ENCODE measurements around the gene STAM2. TPM values are rescaled to one million over a fixed set of nuclear protein-coding genes. Genes with fewer than 3 reads are reported as not detected.
"Not testable (repeated sequence)": the region's sequence is repeated elsewhere in the genome, so short reads cannot be mapped to it uniquely, and the experiment has no call there.

Gene STAM2
- total RNA-seq, 1 experiment from 2014 or later, result 16.0 TPM

- BruUV-seq (replicated peaks), result no TSS peak
- CTCF ChIA-PET, result no interaction called here
Observed at GRCh38 chr2:152183401-152184073, 8.0 kb upstream of the STAM2 start.

GRCh38 chr2:152177667-152178066, 2.1 kb upstream of the STAM2 start:
- CTCF ChIA-PET, result interaction anchor here (0.7 kb wide), 1 partner anchor 552 kb away, joined by 3 read pairs; no protein-coding TSS in a partner anchor
- POLR2A ChIA-PET (ENCODE audit: unreplicated experiment), result not testable (repeated sequence)

More at GRCh38 chr2:152183401-152184073, 8.0 kb upstream of the STAM2 start:
- H3K36me3 ChIP-seq (ENCODE audit: low read depth), result no peaks in the 10 kb centered on the region
- TF ChIP-seq CTCF (conservative IDR thresholded peaks at IDR 0.05) (no peak), EZH2 (IDR thresholded peaks at IDR 0.05; ENCODE audit: low read depth) (no peak)
- H3K27me3 ChIP-seq (ENCODE audit: insufficient read depth, low read depth), result no peaks in the 10 kb centered on the region
- peaks cover 3% of the 10 kb centered on the region; the same call in 1 of the 2 replicates for H3F3A ChIP-seq (ENCODE audit: insufficient read depth, low read depth)
- H3K4me2 ChIP-seq, result no peak overlapping the region
- DNase-seq, result no peak
- no peaks in the 10 kb centered on the region for H3K9me2 ChIP-seq (ENCODE audit: insufficient read depth)
- no peak overlapping the region for H3K4me3 ChIP-seq
- no peaks in the 10 kb centered on the region for H3K79me2 ChIP-seq (ENCODE audit: low read depth)
- POLR2A ChIA-PET (ENCODE audit: unreplicated experiment), result no interaction called here
- H4K20me1 ChIP-seq (ENCODE audit: insufficient read depth), result no peaks in the 10 kb centered on the region
- no peaks in the 10 kb centered on the region; the same call in 1 of the 2 replicates for H3K9me3 ChIP-seq (ENCODE audit: insufficient read depth, low read depth)
- no peak overlapping the region for H2AFZ ChIP-seq
- no peaks in the 10 kb centered on the region for H3K4me1 ChIP-seq (replicated peaks; ENCODE audit: insufficient read depth)
- intact Hi-C loops (cut with micrococcal nuclease; ENCODE audit: unreplicated experiment), result no loop called here
- H3K27ac ChIP-seq, result no peak overlapping the region

GRCh38 chr2:152176113-152176714, 651 bp upstream of the STAM2 start:
- peak overlapping the region; percentile 83 for H3K4me3 ChIP-seq
- H3F3A ChIP-seq (ENCODE audit: insufficient read depth, low read depth), result no peaks in the 10 kb centered on the region
- no peaks in the 10 kb centered on the region for H3K27me3 ChIP-seq (ENCODE audit: insufficient read depth, low read depth)
- ChIA-PET POLR2A (ENCODE audit: unreplicated experiment) (interaction anchor here (0.6 kb wide), 1 partner anchor 460 kb away, joined by 4 read pairs; no protein-coding TSS in a partner anchor), CTCF (interaction anchor here (0.5 to 1.1 kb wide), 3 partner anchors 18 to 541 kb away, joined by 3 to 5 read pairs (median 3); partner anchors contain the start of gene PRPF40A)
- H3K4me1 ChIP-seq (replicated peaks; ENCODE audit: insufficient read depth), result peaks cover 22% of the 10 kb centered on the region
- H4K20me1 ChIP-seq (ENCODE audit: insufficient read depth), result no peaks in the 10 kb centered on the region
- DNase-seq, result peak in 1 of 2 experiments; percentile 42
- peaks cover 35% of the 10 kb centered on the region for H3K79me2 ChIP-seq (ENCODE audit: low read depth)
- peak overlapping the region; percentile 88 for H3K4me2 ChIP-seq
- no peaks in the 10 kb centered on the region for H3K36me3 ChIP-seq (ENCODE audit: low read depth)
- no TSS peak for BruUV-seq (replicated peaks)
- H2AFZ ChIP-seq, result peak overlapping the region; percentile 95
- no peaks in the 10 kb centered on the region; the same call in 1 of the 2 replicates for H3K9me3 ChIP-seq (ENCODE audit: insufficient read depth, low read depth)
- no peaks in the 10 kb centered on the region for H3K9me2 ChIP-seq (ENCODE audit: insufficient read depth)
- intact Hi-C loops (cut with micrococcal nuclease; ENCODE audit: unreplicated experiment), result loop anchor here (1.0 to 2.0 kb wide), 2 partner anchors 459 to 567 kb away; no protein-coding TSS in a partner anchor
- TF ChIP-seq EZH2 (IDR thresholded peaks at IDR 0.05; ENCODE audit: low read depth) (no peak), CTCF (conservative IDR thresholded peaks at IDR 0.05) (no peak; the same call in 1 of the 2 replicates)
- H3K27ac ChIP-seq, result peak overlapping the region; percentile 84

More at GRCh38 chr2:152177667-152178066, 2.1 kb upstream of the STAM2 start:
- peaks cover 23% of the 10 kb centered on the region for H3K79me2 ChIP-seq (ENCODE audit: low read depth)
- not testable (repeated sequence) for DNase-seq; H4K20me1 ChIP-seq (ENCODE audit: insufficient read depth); H3K4me3 ChIP-seq; H3K36me3 ChIP-seq (ENCODE audit: low read depth); H3K9me2 ChIP-seq (ENCODE audit: insufficient read depth); H2AFZ ChIP-seq; H3K27me3 ChIP-seq (ENCODE audit: insufficient read depth, low read depth); H3K4me2 ChIP-seq; H3K27ac ChIP-seq; BruUV-seq (replicated peaks); H3K9me3 ChIP-seq (ENCODE audit: insufficient read depth, low read depth); H3F3A ChIP-seq (ENCODE audit: insufficient read depth, low read depth)
- intact Hi-C loops (cut with micrococcal nuclease; ENCODE audit: unreplicated experiment), result loop anchor here (2.0 kb wide), 1 partner anchor 565 kb away; no protein-coding TSS in a partner anchor
- H3K4me1 ChIP-seq (replicated peaks; ENCODE audit: insufficient read depth), result peaks cover 15% of the 10 kb centered on the region
